Loucy (cell line): Measurements from ENCODE around the gene NBAS.

Experiments used
- CTCF ChIP-seq: fragments of 200-600 bp; sonication (generic); conservative IDR thresholded peaks from 2 replicates; pipeline ENCODE4 v1.5.1; 2014; ENCODE audit warnings: mild to moderate bottlenecking, antibody characterized with exemption, low read length
- EZH2phosphoT487 ChIP-seq: fragments of 200-600 bp; IDR thresholded peaks from 2 replicates; pipeline ENCODE4 v1.6.1; 2018; ENCODE audit warnings: antibody characterized with exemption, mild to moderate bottlenecking, moderate library complexity, borderline replicate concordance

- TF ChIP-seq EZH2phosphoT487 (no peak), CTCF (no peak)
These were observed 441.4 kb downstream of the NBAS start for GRCh38 chr2:15119722-15120175.
